ENCODE measurements around the gene MAP3K9.

The MAP3K9 gene

GRCh38 chr14:70685474-70686197 lies 123.7 kb downstream of the MAP3K9 start:
- no peak for DNase-seq

- no peak for DNase-seq
Measured at GRCh38 chr14:70683983-70684382, 125.3 kb downstream of the MAP3K9 start.

GRCh38 chr14:70680748-70681147 lies 128.6 kb downstream of the MAP3K9 start:
- DNase-seq, result no peak

- DNase-seq, result no peak
Measured at GRCh38 chr14:70677341-70677740, 132.0 kb downstream of the MAP3K9 start.

Data from activated naive CD4-positive, alpha-beta T cell treated with Interleukin-2 at 50 U/mL for 16 hours (primary cell).